ENCODE data around the gene LEPR.
"Not testable (repeated sequence)": the region's sequence is repeated elsewhere in the genome, so short reads cannot be mapped to it uniquely, and the experiment has no call there.

Gene LEPR

GRCh38 chr1:65420590-65421350, at the start of gene LEPR, which contains the start of gene LEPROT:
Gene LEPR (plus strand): TSS chr1:65420668. CDS start chr1:65565566, 144,898 bp downstream.
Gene LEPROT (plus strand): TSS chr1:65420668. CDS start chr1:65420725, 57 bp downstream.
- DNase-seq: peak; percentile 98

- no peak for DNase-seq
Measured at GRCh38 chr1:65371544-65371943, 48.9 kb upstream of the LEPR start.

- no peak for DNase-seq
Measured at GRCh38 chr1:65372557-65372956, 47.9 kb upstream of the LEPR start.

GRCh38 chr1:65377496-65378246, 42.8 kb upstream of the LEPR start:
- DNase-seq: no peak

- DNase-seq: no peak
Measured at GRCh38 chr1:65378247-65378946, 42.1 kb upstream of the LEPR start.

GRCh38 chr1:65384426-65384825, 36.0 kb upstream of the LEPR start:
- not testable (repeated sequence) for DNase-seq

GRCh38 chr1:65386439-65386838, 34.0 kb upstream of the LEPR start:
- DNase-seq: no peak

- DNase-seq: no peak
Measured at GRCh38 chr1:65387821-65388220, 32.6 kb upstream of the LEPR start.

- no peak for DNase-seq
Measured at GRCh38 chr1:65388908-65389695, 31.4 kb upstream of the LEPR start.

- DNase-seq: no peak
Measured at GRCh38 chr1:65392497-65392896, 28.0 kb upstream of the LEPR start.

- no peak for DNase-seq
Measured at GRCh38 chr1:65393347-65393746, 27.1 kb upstream of the LEPR start.

GRCh38 chr1:65393928-65394327, 26.5 kb upstream of the LEPR start:
- DNase-seq: no peak

- DNase-seq: no peak
Measured at GRCh38 chr1:65395887-65396612, 24.4 kb upstream of the LEPR start.

- no peak for DNase-seq
Measured at GRCh38 chr1:65398083-65398482, 22.4 kb upstream of the LEPR start.

GRCh38 chr1:65399003-65399402, 21.5 kb upstream of the LEPR start:
- DNase-seq: no peak

GRCh38 chr1:65401612-65402011, 18.9 kb upstream of the LEPR start:
- peak; percentile 58 for DNase-seq

- no peak for DNase-seq
Measured at GRCh38 chr1:65404941-65405340, 15.5 kb upstream of the LEPR start.

- DNase-seq: no peak
Measured at GRCh38 chr1:65407877-65408276, 12.6 kb upstream of the LEPR start.

GRCh38 chr1:65409314-65409713, 11.2 kb upstream of the LEPR start:
- no peak for DNase-seq

- no peak for DNase-seq
Measured at GRCh38 chr1:65409816-65410326, 10.6 kb upstream of the LEPR start.

- DNase-seq: no peak
Measured at GRCh38 chr1:65412256-65412983, 8.0 kb upstream of the LEPR start.

Data from midbrain (tissue), 1 donor.